Activated CD4-positive, alpha-beta T cell treated with anti-CD3 and anti-CD28 coated beads, Interleukin-2, amount 50 U/mL, for 48 hours (primary cell): ENCODE results near the gene PRKCQ.
"Not testable (repeated sequence)": the region's sequence is repeated elsewhere in the genome, so short reads cannot be mapped to it uniquely, and the experiment has no call there.

Experiments
- DNase-seq, 2 experiments: peaks; one replicate each; pipeline ENCODE4 v3.0.0-alpha.2; 2020

Gene PRKCQ

GRCh38 chr10:6486309-6486708 is 93.8 kb downstream of the PRKCQ start:
- DNase-seq: no peak

GRCh38 chr10:6482737-6483357 is 97.2 kb downstream of the PRKCQ start:
- no peak for DNase-seq

- no peak for DNase-seq
These were observed 101.4 kb downstream of the PRKCQ start for GRCh38 chr10:6478722-6479121.

DNA sequence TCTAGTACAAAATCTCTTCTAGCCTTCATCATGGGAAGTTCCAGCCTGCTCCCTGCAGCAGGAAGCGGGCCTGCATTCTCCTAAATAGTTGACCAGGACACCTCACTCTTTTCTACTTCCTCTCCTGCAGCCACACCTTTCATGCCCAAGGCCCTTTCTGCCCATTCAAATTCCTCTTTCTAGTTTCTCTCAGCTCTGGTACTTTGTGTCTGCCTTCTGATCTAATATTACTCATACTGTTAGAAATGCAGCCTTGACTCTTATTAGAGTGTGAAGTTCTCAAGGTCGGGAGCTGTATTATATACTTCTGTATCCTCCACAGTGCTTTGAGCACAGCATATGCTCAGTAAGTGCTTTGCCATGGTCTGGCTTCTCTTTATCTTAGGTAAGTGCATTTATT is 103.1 kb downstream of the PRKCQ start:
- DNase-seq: no peak

- no peak for DNase-seq
These were observed 105.2 kb downstream of the PRKCQ start for GRCh38 chr10:6474871-6475270.

DNA sequence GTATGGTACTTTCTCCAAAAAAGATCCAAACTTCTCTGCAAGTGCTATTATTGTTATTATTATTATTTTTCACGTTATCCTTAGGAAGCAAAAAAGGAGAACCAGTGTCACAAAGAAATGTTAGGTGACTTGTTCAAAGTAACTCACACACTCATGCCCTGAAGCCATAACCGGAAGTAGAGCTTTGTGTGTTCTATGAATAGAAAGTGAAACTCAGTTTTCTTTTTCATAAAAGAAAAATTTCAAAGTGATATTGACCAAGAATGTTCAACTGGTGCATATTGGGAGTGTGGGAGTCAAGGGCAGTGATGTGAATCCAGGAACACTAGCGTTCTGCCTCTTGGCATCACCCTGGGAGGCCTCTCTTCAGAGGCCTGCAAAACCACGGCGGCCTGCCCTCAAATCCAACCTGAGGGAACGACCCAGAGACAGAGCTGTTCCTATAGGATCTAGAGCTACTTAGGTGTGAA is 106.1 kb downstream of the PRKCQ start:
- DNase-seq: peak; percentile 25 to 54

DNA sequence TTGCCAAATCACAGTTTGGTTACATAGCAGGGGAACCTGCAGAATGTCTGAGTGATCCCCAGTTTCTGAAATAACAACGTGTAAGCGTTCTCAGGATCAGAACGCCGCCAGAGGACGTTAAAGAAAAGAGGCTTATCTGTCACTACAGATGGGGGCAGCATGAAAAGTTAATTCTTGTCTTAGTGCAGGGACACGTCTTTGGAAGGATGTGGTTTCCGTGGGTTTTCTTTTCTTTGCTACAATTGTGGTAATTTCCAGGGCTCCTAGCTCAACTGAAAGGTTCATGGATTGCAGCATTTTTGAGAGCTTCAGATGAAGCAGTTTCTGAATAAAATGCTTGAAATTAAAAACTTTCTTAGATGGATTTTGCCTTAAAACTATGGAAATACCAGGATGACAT is 106.6 kb downstream of the PRKCQ start:
- DNase-seq: peak; percentile 36 to 51

DNA sequence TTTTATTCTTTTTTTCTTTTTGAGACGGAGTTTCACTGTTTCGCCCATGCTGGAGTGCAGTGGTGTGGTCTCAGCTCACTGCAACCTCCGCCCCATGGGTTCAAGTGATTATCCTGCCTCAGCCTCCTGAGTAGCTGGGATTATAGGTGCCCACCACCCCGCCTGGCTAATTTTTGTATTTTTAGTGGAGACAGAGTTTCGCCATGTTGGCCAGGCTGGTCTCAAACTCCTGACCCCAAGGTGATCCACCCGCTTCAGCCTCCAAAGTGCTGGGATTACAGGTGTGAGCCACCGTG is 107.4 kb downstream of the PRKCQ start:
- DNase-seq: not testable (repeated sequence)

- no peak for DNase-seq
These were observed 109.0 kb downstream of the PRKCQ start for GRCh38 chr10:6470894-6471618.

- no peak for DNase-seq
These were observed 110.4 kb downstream of the PRKCQ start for GRCh38 chr10:6469661-6470060.

GRCh38 chr10:6465854-6466601 is 114.0 kb downstream of the PRKCQ start:
- DNase-seq: peak; percentile 26 to 44

- DNase-seq: no peak
These were observed 114.6 kb downstream of the PRKCQ start for GRCh38 chr10:6465437-6465836.

DNA sequence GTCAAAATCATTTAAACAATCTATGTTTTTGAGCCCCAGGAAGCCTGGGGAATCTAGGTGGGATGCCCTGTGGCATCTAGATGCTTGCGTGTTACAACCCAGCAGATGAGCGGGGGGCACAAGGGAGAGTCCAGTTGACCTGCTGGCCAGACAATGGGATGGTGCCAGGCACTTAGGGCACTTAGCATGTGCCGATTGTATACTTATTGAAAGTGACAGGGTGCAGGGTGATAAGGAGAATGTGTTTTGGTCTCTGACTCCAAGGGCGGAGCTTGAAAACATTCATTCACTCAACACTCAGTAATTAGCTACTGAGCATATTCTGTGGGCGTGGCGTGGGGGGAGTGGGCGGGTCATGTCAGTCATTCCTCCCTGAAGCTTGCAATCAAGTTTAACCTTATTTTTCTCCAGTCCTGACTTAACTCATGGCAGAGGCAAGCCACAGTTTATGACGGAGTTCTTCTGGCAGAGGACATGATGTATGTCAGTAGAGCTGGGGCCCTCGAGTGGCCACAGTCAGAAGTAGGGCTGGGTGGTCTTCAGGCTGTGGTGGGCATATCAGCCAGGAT is 115.1 kb downstream of the PRKCQ start:
- DNase-seq: peak; percentile 18 to 25

GRCh38 chr10:6463366-6463765 is 116.7 kb downstream of the PRKCQ start:
- DNase-seq: no peak

DNA sequence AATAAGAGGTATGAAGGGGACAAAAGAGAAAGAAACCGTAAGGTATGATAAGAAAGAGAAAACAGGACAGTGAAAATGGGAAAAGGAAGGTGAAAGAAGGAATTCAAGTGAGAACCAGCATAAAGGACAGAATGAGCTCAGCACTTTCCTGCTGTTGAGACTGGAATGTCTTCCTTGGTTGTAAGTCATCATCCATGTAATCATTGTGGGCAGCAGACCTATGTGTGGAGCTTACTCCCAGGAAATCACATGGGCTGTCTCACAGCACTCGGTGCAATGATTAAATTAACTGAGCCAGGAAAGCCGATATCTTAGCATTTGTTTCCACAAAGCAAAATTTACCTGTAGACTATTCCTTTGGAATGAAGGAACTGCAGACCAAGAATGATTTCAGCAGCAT is 118.1 kb downstream of the PRKCQ start:
- no peak for DNase-seq

DNA sequence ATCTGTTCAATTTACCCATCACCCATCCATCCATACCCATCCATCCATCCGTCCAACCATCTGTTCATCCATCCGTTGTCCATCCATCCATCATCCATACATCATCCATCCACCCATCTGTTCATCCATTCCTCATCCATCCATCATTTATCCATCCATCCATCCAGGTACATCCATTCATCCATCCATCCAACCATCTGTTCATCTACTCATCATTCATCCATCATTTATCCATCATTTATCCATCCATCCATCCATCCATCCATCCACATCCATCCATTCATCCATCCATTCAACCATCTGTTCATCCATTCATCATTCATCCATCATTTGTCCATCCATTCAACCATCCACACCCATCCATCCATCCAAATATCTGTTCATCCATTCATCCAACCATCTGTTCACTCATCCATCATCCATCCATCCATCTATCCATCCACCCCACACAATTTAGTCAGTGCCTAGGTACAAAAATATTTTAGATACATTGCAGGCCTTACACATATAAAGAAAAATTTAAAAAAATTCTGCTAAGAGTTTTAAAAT is 119.1 kb downstream of the PRKCQ start:
- no peak for DNase-seq

GRCh38 chr10:6458814-6459213 is 121.3 kb downstream of the PRKCQ start:
- no peak for DNase-seq

- no peak for DNase-seq
These were observed 122.7 kb downstream of the PRKCQ start for GRCh38 chr10:6457376-6457775.

- DNase-seq: no peak
These were observed 124.0 kb downstream of the PRKCQ start for GRCh38 chr10:6456067-6456466.

DNA sequence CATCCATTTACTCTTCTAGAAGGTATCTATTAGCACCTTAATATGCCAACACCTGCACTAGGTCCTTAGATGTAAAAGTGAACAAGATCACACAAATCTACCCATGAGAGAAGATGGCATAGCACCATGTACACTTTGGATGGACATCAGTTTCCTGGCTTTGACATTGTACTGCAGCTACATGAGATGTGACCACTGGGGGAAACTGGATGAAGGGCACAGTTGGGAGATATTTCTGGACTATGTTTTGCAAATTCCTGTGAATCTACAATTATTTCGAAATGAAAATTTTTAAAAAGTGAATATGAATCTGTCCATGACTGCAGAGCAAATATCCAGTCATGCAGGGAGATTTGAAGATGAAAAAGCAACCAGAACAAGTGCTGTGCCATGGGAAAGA is 124.5 kb downstream of the PRKCQ start:
- DNase-seq: no peak

DNA sequence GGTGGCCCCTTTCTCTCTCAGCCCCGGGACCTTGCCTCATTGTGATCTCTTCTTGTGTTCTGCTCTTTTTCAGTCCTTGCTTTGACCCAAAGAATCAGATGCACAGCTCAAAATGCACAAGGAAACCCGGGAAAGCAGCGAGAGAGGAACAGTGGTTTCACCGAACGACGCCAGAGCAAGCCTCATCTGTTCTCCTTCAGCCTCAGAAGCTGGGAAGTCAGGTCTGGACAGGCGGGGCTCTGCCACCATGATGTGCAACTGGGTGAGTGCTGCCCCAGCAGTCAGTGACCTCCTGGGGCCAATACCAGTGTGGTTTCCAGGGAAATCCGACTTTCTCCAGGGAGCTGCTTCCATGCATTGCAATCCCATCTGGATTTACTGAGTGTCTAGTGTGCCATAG is 133.4 kb downstream of the PRKCQ start:
- no peak for DNase-seq

- peak; percentile 67 to 72 for DNase-seq
These were observed 134.3 kb downstream of the PRKCQ start for GRCh38 chr10:6445671-6446316.

- not testable (repeated sequence) for DNase-seq
These were observed 140.2 kb downstream of the PRKCQ start for GRCh38 chr10:6439875-6440274.
